Panc1 (cell line): Measurements from ENCODE around the gene ASTN2. TPM values are rescaled to one million over a fixed set of nuclear protein-coding genes. Genes with fewer than 3 reads are reported as not detected.

Experiments used
- ATAC-seq: fragments of 200-7000 bp; cut with Tn5 transposase; 2 replicates; pipeline ENCODE4 v1.9.1; 2020; ENCODE audit warnings: mild to moderate bottlenecking, moderate library complexity
- BruUV-seq: library from RNA; stranded (reverse); fragments of 400-500 nt; replicated peaks from 2 replicates; lab custom pipeline; 2021; lab: Mats Ljungman, UMichigan
- CTCF ChIA-PET: fragments of 300-600 bp; sonication (Branson Sonifier 250); formaldehyde crosslinking; loops from one replicate; lab custom pipeline; 2022; ENCODE audit warnings: antibody characterized with exemption; lab: Charles Lee
- POLR2A ChIA-PET: fragments of 300-600 bp; sonication (Branson Sonifier 250); formaldehyde crosslinking; loops from one replicate; lab custom pipeline; 2022; ENCODE audit warnings: antibody characterized with exemption; lab: Charles Lee
- DNase-seq: peaks from one replicate; pipeline ENCODE4 v3.0.0-alpha.2; 2010; ENCODE audit warnings: low read depth, low spot score
- H3K27ac ChIP-seq: 2 replicates; pipeline ENCODE4 v1.5.1; 2011; ENCODE audit warnings: mild to moderate bottlenecking, low read length, inconsistent platforms
- H3K27me3 ChIP-seq: fragments of 200-500 bp; sonication (Bioruptor generic); 2 replicates; pipeline ENCODE4 v1.6.0; 2014; ENCODE audit warnings: low read length, inconsistent platforms; ENCODE audit not compliant: control insufficient read depth, insufficient read depth
- H3K36me3 ChIP-seq: fragments of 200-500 bp; sonication (Bioruptor generic); 2 replicates; pipeline ENCODE4 v1.5.1; 2014; ENCODE audit warnings: inconsistent platforms, mild to moderate bottlenecking, low read length, moderate library complexity; ENCODE audit not compliant: control insufficient read depth, insufficient read depth
- H3K4me1 ChIP-seq: 2 replicates; pipeline ENCODE4 v1.5.1; 2011; ENCODE audit warnings: inconsistent platforms, mild to moderate bottlenecking, low read length, moderate library complexity; ENCODE audit not compliant: control insufficient read depth, insufficient read depth
- H3K4me3 ChIP-seq, 2 experiments: 2 replicates each; pipeline ENCODE4 v1.5.1; 2011 to 2012; ENCODE audit warnings: low read depth in 2 of 2, low read length in 2 of 2, mild to moderate bottlenecking in 2 of 2, inconsistent platforms in 1 of 2, moderate library complexity in 1 of 2
- H3K9me3 ChIP-seq: fragments of 200-500 bp; sonication (Bioruptor generic); 2 replicates; pipeline ENCODE4 v1.5.1; 2014; ENCODE audit warnings: low read depth, mild to moderate bottlenecking, inconsistent platforms, low read length, moderate library complexity; ENCODE audit not compliant: control insufficient read depth, insufficient read depth
- POLR2AphosphoS5 ChIP-seq: IDR thresholded peaks from 2 replicates; pipeline ENCODE4 v1.6.1; 2012; ENCODE audit warnings: mild to moderate bottlenecking, low read depth, low read length, moderate library complexity
- SIN3A ChIP-seq: IDR thresholded peaks from 2 replicates; pipeline ENCODE4 v1.6.1; 2012; ENCODE audit warnings: low read depth, mild to moderate bottlenecking, low read length, moderate library complexity, borderline replicate concordance; ENCODE audit not compliant: insufficient read depth
- TCF7L2 ChIP-seq: IDR thresholded peaks from 2 replicates; pipeline ENCODE4 v1.6.1; 2011; ENCODE audit warnings: mild to moderate bottlenecking, low read depth, low read length, inconsistent platforms
- in situ Hi-C: cut with HindIII; loops from 2 replicates; pipeline ENCODE4 v1.10.0; 2016; ENCODE audit warnings: low sequenced_read_pairs, low pct_unique_long_range_greater_than_20kb
- intact Hi-C: fragments of 100-400 bp; cut with micrococcal nuclease; formaldehyde crosslinking; loops from one replicate; pipeline ENCODE4 v1.10.0; 2022; ENCODE audit not compliant: unreplicated experiment
- total RNA-seq: library from RNA; stranded (reverse); gene quantifications from one replicate; pipeline ENCODE4 v1.2.1, GENCODE V29; 2021; ENCODE audit not compliant: unreplicated experiment
- TF ChIP-seq, protein P1 (sequence below), 2 experiments: IDR thresholded peaks; 2 replicates each; pipeline ENCODE4 v1.6.1; 2011 to 2012; ENCODE audit warnings: low read depth in 2 of 2, control low read depth in 1 of 2, low read length in 1 of 2, mild to moderate bottlenecking in 1 of 2, moderate library complexity in 1 of 2; ENCODE audit not compliant: insufficient read depth in 1 of 2
- TF ChIP-seq, protein P2 (sequence below): fragments of 450-650 bp; IDR thresholded peaks from 2 replicates; pipeline ENCODE4 v1.5.1; 2017; ENCODE audit warnings: mild to moderate bottlenecking

The ASTN2 gene
- total RNA-seq, 1 experiment from 2014 or later, result 3.9 TPM

DNA sequence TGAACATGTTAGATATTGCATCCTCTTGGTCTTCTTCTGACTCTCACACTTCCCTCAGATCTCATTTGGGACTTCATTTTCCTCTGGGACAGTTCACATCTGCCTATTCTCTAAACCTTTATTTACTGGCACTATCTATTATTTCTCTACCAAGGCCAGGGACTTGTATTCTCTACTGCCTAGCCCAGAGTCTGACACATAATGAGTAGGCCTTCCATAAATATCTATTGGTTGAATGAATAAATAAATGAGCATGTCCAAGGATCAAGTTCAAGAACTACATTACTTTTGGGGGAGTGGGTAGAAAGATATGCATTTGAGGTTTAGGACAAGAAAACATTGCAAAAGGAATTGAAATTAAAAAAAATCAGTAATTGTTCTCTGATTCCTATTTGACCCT lies 477.5 kb downstream of the ASTN2 start:
- Histone ChIP-seq H3K4me3 (no peak overlapping the region), H3K27me3 (no peaks in the 10 kb centered on the region), H3K27ac (no peak overlapping the region), H3K4me1 (no peaks in the 10 kb centered on the region), H3K36me3 (no peaks in the 10 kb centered on the region), H3K9me3 (no peaks in the 10 kb centered on the region)
- DNase-seq (no peak), ATAC-seq (no peak)
- POLR2A ChIA-PET, result no interaction called here
- TF ChIP-seq SIN3A (no peak), POLR2AphosphoS5 (no peak), TCF7L2 (no peak)
- TF ChIP-seq, protein P1, sequence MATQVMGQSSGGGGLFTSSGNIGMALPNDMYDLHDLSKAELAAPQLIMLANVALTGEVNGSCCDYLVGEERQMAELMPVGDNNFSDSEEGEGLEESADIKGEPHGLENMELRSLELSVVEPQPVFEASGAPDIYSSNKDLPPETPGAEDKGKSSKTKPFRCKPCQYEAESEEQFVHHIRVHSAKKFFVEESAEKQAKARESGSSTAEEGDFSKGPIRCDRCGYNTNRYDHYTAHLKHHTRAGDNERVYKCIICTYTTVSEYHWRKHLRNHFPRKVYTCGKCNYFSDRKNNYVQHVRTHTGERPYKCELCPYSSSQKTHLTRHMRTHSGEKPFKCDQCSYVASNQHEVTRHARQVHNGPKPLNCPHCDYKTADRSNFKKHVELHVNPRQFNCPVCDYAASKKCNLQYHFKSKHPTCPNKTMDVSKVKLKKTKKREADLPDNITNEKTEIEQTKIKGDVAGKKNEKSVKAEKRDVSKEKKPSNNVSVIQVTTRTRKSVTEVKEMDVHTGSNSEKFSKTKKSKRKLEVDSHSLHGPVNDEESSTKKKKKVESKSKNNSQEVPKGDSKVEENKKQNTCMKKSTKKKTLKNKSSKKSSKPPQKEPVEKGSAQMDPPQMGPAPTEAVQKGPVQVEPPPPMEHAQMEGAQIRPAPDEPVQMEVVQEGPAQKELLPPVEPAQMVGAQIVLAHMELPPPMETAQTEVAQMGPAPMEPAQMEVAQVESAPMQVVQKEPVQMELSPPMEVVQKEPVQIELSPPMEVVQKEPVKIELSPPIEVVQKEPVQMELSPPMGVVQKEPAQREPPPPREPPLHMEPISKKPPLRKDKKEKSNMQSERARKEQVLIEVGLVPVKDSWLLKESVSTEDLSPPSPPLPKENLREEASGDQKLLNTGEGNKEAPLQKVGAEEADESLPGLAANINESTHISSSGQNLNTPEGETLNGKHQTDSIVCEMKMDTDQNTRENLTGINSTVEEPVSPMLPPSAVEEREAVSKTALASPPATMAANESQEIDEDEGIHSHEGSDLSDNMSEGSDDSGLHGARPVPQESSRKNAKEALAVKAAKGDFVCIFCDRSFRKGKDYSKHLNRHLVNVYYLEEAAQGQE (IDR thresholded peaks at IDR 0.05; ENCODE audit: insufficient read depth in 1 of 2, low read depth in 2 of 2, low read length in 1 of 2), result no peak
- TF ChIP-seq, protein P2, sequence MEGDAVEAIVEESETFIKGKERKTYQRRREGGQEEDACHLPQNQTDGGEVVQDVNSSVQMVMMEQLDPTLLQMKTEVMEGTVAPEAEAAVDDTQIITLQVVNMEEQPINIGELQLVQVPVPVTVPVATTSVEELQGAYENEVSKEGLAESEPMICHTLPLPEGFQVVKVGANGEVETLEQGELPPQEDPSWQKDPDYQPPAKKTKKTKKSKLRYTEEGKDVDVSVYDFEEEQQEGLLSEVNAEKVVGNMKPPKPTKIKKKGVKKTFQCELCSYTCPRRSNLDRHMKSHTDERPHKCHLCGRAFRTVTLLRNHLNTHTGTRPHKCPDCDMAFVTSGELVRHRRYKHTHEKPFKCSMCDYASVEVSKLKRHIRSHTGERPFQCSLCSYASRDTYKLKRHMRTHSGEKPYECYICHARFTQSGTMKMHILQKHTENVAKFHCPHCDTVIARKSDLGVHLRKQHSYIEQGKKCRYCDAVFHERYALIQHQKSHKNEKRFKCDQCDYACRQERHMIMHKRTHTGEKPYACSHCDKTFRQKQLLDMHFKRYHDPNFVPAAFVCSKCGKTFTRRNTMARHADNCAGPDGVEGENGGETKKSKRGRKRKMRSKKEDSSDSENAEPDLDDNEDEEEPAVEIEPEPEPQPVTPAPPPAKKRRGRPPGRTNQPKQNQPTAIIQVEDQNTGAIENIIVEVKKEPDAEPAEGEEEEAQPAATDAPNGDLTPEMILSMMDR, result no peak
- BruUV-seq, result no TSS peak
- CTCF ChIA-PET, result no interaction called here
- intact Hi-C loops (no loop called here), in situ Hi-C loops (no loop called here)

DNA sequence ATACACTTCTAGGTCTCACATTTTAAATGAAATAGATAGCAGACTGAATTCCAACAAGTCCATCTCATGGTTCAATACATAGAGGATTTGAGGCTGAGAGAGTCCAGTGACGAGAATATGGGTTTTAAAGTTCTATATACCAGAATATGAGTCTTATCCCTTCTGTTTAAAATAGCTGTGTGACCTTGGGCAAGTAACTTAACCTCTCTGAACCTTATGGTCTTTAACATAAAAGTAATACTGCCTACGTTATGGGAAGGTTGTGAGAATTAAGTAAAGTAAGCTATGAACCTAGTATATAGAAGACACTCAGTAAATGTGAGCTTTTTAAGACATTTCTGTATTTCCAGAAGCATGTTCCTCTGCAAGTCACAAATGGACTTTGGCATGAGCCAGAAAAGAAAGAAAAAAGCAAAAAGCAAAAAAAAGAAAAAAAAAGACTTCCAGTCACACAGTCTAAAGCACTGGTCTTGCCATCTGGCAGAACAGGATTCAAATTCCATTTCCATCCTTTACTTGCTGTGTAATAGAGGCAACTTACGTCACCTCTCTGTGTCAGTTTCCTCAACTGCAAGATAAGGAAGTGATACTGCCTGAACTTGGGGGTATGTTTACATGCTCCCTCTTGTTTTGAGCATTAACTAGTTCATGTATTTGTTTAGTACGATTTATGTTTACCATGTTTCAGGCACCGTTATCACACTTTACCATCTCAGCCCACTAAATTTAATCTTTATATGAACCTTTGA lies 479.5 kb downstream of the ASTN2 start:
- TF ChIP-seq TCF7L2, result no peak
- TF ChIP-seq, protein P1 (IDR thresholded peaks at IDR 0.05; ENCODE audit: insufficient read depth in 1 of 2, low read depth in 2 of 2, low read length in 1 of 2), result no peak
- no TSS peak for BruUV-seq
- intact Hi-C loops (no loop called here), in situ Hi-C loops (no loop called here)
- Histone ChIP-seq H3K9me3 (no peaks in the 10 kb centered on the region), H3K27me3 (no peaks in the 10 kb centered on the region), H3K4me1 (no peaks in the 10 kb centered on the region), H3K4me3 (no peak overlapping the region), H3K27ac (no peak overlapping the region), H3K36me3 (no peaks in the 10 kb centered on the region)
- ATAC-seq (no peak), DNase-seq (no peak)
- POLR2A ChIA-PET, result no interaction called here
- CTCF ChIA-PET, result no interaction called here
